Measurements from ENCODE around the gene HSP90B1.

DNA sequence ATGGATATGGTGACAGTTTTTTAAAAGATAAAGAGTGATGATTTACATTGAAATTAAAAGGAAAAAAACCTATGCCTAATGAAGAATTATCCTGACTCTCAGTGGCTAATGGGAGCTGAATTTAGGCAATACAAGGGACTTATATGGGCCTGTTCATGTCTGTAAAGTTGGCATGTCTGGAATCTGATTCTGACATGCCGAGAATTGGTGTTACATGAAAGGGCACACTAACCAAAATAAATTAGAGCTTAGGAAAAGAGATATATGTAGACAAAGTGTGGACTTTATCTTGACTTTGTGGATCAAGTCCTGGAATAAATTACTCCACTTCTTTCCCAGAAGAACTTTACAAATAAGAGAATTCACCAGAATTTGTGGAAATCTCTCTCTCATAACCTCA lies 36.5 kb downstream of the HSP90B1 start:
- TF ChIP-seq, protein P1, sequence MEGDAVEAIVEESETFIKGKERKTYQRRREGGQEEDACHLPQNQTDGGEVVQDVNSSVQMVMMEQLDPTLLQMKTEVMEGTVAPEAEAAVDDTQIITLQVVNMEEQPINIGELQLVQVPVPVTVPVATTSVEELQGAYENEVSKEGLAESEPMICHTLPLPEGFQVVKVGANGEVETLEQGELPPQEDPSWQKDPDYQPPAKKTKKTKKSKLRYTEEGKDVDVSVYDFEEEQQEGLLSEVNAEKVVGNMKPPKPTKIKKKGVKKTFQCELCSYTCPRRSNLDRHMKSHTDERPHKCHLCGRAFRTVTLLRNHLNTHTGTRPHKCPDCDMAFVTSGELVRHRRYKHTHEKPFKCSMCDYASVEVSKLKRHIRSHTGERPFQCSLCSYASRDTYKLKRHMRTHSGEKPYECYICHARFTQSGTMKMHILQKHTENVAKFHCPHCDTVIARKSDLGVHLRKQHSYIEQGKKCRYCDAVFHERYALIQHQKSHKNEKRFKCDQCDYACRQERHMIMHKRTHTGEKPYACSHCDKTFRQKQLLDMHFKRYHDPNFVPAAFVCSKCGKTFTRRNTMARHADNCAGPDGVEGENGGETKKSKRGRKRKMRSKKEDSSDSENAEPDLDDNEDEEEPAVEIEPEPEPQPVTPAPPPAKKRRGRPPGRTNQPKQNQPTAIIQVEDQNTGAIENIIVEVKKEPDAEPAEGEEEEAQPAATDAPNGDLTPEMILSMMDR (conservative IDR thresholded peaks at IDR 0.05; ENCODE audit: low read depth, low read length), result no peak
- no peak for TF ChIP-seq EZH2 (IDR thresholded peaks at IDR 0.05; ENCODE audit: low read length, unreplicated experiment)

All from PC-3 (cell line).